Activated CD4-positive, alpha-beta T cell treated with anti-CD3 and anti-CD28 coated beads, Interleukin-2, amount 50 U/mL, for 4 hours (primary cell): ENCODE data around the gene ITIH2.
"Not testable (repeated sequence)": the region's sequence is repeated elsewhere in the genome, so short reads cannot be mapped to it uniquely, and the experiment has no call there.

Source experiments
- DNase-seq, 2 experiments: peaks; one replicate each; pipeline ENCODE4 v3.0.0-alpha.2; 2020

ITIH2 gene

DNA sequence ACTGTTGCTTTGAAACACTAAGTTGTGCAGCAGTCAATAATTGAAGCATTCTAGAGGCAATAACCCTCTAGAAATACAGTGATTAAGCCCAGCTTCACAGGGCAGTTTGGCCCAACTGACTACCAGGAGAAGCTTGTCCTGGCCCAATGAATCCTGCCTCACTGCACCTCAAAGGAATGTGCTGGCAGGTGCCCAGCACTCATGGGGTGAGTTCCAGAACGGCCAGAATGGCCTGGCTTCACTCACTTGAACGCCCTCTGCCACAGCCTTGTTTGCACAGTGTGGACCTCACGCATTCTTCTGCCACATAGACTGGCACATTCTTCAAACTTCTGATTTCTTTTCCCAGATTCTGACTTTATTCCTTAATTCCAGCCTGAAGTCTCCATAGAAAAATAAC, 6.6 kb upstream of the ITIH2 start:
- no peak for DNase-seq

DNA sequence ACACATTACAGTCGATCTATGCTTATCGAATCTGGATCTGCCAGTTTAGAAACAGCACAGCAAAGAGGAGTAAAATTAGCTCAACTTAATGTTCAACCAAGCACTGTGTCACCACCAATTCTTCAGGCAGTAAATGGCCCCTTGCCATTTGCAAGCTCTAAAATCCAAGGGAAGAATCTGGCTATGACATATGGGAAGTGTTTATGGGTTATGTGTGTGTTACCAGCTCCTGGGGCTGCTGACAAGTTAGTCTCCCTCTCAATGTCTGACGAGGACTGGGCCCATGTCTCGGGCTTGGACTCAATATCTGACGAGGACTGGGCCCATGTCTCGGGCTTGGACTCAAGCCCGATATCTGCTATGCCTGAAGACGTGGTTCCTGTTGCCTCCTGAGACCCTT, 5.7 kb upstream of the ITIH2 start:
- no peak for DNase-seq

DNA sequence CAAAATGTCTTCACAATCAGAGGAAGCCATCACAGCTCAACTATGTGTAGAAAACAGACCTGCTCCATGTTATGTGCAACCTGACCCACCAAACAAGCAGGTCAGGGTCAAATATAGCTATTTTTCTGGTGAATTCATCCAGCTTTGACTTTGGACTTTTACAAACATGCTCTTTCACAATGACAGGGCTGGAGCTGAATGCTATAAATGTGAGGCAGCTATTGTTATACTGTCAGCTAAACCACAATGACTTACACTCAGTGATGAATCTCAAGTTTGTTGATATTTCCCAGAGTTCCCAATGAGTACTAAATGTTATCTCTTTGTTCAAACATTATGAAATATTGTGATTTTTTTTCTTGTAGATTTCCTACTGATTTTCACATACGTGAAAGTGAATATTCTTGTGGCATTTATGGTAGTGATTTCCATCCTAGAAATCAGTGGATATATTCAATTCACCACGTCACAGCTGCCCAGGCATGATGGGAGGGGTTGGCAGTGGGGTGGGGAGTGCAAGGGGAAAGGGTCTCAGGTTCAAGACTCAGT, 2.5 kb upstream of the ITIH2 start:
- DNase-seq: no peak

DNA sequence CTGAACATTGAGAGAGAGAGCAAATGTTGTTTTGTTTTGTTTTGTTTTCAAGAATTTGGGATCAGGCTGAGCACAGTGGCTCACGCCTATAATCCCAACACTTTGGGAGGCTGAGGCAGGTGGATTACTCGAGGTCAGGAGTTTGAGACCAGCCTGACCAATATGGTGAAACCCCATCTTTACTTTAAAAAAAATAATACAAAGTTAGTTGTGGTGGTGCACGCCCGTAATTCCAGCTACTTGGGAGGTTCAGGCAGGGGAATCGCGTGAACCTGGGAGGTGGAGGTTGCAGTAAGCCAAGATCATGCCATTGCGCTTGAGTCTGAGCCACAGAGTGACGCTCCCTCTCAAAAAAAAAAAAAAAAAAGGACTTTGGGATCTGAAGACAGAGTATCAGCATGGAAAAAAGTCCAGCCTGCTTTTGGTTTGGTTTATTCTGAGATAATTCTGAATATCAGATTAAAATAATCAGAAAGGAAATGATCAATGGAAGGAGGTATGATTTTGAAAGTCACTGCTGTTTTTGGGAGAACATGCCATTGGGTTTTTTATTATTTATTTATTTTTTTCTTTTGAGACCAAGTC, 1.9 kb upstream of the ITIH2 start:
- no peak for DNase-seq

DNA sequence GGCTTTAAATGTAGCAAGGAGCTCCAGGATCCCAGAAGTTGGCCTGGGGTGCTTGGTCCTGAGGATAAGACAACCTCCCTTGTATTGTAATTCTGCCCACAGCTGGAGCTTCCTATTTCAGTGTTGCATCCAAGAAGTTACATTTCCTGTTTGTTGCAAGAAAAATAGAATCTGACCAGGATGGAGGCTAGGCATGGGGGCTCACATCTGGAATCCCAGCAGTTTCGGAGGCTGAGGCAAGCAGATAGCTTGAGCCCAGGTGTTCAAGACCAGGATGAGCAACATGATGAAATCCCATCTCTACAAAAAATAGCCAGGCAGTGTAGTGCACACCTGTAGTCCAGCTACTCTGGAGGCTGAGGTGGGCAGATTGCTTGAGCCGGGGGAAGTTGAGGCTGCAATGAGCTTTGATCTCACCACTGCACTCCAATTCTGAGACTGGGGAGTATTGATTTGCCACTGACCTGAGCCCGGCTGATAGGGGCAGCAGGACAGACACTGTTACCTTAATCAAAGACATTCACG, 766 bp upstream of the ITIH2 start:
- DNase-seq: no peak

DNA sequence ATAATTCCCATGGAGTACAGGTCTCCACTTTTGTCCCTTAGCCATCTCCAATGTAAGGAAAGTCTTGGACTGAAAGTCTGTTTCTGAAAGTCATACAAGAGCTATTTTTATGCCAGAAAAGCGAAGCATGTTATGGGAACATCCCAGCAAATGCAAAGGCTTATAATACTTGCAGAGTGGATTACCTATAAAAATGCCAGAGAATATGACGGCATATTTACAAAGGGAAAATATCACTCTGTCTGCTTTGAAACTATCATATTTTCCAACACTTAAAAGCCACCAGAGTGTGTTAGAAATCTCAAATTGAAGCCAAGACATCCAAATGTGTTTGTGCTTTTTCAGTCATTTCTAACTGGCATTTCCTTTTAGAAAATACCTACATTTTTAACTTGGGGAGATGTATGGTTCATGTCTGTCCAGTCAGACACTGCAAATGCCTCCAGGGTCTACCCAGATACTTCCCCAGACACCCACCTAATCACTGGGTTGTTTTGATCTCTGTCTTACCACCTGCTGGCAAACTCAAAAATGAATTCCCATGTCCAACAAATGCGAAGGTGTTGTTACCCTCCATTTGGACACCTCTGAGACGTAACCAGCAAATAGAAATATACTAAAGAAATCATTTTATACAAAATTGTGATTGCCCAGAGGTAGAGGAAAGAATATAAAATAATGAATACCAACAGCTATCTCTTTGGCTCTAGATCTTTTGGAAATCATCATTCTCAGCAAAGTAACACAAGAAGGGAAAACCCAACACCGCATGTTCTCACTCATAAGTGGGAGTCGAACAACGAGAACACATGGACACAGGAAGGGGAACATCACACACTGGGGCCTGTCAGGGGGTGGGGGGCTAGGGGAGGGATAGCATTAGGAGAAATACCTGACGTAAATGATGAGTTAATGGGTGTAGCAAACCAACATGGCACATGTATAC, 1.2 kb downstream of the ITIH2 start:
- DNase-seq: no peak

DNA sequence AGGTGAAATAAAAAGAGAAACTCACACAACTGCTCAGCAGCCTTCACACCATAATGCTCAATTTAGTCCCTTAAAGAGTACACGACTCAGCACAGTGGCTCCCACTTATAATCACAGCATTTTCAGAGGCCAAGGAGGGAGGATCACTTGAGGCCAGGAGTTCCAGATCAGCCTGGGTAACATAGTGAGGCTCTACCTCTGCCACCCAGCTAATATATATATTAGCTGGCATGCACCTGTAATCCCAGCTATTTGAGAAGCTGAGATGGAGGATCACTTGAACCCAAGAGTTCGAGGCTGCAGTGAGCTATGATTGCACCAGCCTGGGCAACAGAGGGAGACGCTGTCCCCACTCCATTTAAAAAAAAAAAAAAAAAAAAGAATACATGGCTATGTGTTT, 2.2 kb downstream of the ITIH2 start:
- no peak for DNase-seq

DNA sequence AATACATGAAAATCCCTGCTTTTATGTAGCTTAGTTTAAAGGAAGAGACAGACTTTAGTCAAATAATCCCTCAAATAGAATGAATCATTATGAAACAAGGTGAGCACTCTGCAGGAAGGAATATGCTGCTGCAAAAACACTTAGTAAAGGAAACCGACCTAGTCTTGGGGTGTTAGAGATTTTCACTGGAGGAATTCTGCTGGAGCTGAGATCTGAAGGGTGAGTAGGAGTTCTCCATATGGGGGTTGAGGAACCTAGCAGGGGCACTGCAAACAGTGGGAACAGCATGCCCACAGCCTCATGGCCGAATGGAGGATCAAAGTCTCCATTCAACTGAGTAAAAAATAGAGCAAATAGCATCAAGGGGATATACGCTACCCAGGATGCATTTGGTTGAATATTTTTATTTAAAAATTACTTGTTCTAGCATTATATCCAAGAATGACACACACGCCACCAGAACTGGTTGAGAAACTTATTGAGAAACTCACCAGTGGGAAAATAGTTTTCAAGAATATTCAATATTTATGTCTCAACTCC, 3.5 kb downstream of the ITIH2 start:
- no peak for DNase-seq

DNA sequence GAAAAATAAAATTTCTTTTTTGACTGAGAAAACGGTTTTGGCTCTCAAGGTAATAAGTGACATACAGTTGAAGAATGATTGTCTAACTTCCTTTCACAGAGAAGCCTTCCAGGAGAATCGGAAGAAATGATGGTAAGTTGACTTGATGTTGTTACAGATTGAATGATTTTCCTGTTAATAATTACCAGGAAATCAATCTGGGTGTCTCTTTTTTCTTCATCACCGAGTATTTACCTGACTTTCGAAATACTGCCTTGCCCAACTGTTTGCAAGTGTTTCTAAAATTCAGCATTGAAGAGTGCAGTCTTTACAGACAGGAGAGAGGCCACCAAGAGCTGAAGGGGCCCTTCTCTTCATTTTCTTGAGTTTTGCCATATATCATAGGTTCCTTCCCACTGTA, 4.0 kb downstream of the ITIH2 start:
- DNase-seq: no peak

DNA sequence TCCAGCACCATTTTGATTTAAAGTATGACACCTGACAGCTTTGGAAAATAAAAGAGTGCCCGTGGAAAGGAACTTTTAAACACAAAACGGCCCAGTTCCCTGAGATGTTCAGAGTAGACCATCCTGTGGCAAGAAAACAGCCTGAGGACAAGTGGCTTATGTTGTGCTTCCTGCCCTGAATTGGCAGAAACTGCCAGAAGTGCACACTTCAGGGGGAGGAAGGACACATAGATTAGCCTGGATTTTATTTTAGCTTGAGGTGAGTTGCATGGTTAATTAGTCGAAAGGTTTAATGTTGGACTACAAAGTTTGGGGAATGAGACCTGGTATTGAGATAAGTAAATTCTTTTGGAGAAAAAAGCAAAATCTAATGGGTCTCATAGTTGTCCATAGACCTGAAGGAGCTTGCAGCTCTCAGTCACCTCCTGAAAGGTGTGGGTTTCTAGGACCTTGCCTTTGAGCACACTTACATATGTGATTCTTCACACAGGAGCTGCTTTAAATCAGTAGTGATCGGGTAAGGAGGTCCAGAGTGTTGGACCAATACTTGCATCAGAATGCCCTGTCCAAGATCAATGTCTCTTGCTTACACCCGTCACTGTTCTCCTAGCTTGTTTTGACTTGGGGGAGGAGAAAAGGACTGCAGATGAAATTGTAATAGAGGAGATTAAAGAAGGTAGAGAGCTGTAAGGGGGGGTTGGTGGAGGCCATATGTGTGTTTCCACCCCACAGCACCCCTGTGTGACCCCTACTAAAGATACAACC, 4.9 kb downstream of the ITIH2 start:
- no peak for DNase-seq

DNA sequence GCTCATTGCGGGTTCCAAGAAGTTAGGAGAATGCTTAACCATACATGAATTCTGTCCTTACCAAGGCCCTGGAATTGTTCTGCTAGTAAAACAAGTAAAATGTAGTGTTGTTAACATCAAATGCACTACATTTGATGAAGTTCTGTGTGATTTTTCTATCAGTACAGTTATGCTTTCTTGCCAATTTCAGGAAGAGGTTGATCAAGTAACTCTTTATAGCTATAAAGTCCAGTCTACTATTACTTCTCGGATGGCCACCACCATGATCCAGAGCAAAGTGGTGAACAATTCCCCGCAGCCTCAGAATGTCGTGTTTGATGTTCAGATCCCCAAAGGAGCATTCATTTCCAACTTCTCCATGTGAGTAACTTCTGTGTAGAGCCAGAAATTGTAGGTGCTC, 5.7 kb downstream of the ITIH2 start:
- DNase-seq: no peak

DNA sequence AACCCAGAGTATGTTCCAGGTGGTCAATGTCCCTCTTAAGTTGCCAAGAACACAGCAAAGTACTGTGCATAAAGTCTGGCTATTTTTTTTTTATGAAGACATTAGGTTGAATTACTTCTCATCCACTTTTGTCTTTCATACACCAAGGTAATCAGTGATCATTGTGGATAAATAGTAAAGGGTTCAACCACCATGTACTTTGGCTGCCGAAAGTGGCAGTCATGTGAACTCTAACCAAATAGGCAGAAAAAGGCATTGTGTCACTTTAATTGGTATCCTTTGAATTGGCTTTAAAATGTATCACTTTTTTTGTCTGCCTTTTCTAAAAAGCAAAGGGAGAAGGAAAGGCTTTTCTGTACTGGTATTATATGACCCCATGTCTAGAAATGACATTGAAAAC, 7.3 kb downstream of the ITIH2 start:
- no peak for DNase-seq

DNA sequence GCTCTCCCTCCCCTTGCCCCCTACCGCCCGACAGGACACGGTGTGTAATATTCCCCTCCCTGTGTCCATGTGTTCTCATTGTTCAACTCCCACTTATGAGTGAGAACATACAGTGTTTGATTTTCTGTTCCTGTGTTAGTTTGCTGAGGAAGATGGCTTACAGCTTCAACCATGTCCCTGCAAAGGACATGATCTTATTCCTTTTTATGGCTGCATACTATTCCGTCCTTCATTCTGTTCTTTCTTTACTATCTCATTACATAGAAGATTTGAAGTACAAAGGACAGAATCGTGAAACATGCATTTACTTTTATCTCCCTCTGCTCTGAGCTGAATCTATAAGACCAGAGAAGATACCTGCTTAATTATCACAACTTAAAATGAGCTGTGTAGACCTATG, 8.0 kb downstream of the ITIH2 start:
- not testable (repeated sequence) for DNase-seq

DNA sequence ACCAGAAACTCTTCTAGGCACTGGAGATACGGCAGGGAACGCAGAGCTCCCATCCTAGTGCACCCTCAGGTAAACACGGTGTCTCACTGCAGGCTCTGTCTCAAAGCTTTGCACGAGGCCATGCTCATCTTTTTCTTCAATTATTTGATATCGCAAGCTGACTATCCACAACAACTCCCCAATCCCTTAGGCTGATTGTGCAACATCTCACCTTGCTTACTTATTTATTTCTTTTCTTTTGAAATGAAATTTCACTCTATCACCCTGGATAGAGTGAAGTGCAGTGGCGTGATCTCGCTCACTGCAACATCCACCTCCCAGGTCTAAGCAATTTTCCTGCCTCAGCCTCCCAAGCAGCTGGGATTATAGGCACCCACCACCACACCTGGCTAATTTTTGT, 12.4 kb downstream of the ITIH2 start:
- DNase-seq: no peak

DNA sequence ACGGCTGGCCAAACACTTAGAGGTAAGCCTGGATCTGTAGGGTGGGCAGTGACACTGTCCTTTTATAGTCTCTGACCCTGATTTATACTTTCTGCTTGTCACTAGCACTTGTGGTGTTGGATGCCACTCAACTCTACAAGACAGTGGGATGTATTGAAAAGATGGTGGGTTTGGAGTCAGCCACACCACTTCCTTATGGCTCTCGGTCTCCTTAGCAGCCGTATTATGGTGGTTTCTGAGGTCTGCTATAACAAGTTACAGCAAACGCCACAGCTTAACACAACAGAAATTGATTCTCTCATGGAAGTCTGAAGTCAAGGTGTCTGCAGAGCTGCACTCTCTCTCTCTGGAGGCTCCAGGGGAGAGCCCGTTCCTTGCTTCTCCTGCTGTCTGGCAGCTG, 14.7 kb downstream of the ITIH2 start:
- DNase-seq: no peak

DNA sequence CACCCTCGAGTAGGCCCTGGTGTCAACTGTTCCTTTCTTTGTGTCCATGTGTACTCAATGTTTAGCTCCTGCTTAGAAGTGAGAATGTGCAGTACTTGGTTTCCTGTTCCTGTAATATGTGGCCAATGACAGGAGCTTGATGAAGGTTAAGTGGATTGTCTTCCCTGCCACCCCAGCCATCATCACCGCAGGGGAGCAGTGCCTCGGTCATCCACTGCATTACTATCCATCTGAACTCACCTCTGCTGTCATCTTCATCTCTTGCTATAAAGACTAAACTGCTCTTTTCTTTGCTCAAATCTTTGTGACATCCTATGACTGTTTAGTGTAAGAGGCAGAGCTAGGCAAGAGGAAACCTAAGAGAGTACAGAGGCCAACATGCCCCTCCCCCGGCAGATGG, 15.6 kb downstream of the ITIH2 start:
- no peak for DNase-seq

DNA sequence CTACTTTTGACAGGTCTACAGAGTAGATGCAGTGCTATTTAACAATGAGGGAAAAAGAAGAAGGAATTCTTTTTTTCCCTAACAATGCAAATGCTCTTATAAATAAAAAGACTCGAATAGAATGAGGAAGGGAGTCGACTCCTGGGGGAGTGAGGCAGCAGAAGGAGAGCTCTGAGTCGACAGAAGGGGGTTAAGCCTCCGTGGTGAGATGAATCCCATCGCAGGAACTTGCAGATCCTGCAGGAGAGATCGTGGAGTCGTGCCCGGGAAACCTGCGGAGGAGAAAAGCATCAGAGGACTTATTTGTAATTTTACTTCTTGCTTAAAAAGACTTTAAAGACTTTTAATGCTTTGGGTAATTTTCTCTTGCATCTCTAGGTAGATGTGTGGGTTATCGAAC, 17.4 kb downstream of the ITIH2 start:
- DNase-seq: no peak

DNA sequence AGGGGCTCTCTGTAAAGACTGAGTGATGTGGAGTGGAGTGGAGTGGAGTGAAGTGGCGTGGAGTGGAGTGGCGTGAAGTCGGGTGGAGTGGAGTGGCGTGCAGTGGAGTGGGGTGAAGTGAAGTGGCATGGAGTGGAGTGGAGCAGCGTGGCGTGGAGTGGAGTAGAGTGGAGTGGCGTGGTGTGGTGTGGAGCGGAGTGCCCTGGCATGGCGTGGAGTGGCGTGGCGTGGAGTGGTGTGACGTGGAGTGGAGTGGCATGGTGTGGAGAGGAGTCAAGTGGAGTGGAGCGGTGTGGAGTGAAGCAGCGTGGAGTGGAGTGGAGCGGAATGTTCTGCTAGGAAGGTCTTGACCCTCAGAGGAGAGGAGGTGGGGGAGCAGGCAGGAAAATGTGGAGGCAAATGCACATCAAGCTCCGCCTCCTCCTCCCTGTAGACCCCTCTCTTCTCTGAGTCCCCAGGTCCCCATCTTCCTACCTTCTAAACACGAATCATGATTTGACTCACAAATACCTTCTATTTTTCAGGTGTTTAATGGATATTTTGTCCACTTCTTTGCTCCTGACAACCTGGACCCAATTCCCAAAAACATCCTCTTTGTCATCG, 19.9 kb downstream of the ITIH2 start:
- no peak for DNase-seq

DNA sequence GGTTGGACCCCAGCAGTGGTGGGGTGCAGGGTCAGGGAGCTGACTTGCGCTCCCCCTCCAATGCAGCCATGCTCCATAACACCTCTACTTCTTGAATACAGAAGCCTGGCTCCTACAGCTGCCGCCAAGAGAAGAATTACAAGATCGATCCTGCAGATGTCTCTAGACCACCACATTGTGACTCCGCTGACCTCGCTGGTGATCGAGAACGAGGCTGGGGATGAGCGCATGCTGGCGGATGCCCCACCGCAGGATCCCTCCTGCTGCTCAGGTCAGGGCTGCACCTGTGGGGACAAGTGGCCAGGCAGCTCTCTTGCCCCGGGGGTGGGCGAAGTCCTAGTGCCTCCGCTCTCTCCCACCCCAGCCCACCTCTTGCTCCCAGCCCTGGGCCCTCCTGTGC, 31.7 kb downstream of the ITIH2 start:
- no peak for DNase-seq

DNA sequence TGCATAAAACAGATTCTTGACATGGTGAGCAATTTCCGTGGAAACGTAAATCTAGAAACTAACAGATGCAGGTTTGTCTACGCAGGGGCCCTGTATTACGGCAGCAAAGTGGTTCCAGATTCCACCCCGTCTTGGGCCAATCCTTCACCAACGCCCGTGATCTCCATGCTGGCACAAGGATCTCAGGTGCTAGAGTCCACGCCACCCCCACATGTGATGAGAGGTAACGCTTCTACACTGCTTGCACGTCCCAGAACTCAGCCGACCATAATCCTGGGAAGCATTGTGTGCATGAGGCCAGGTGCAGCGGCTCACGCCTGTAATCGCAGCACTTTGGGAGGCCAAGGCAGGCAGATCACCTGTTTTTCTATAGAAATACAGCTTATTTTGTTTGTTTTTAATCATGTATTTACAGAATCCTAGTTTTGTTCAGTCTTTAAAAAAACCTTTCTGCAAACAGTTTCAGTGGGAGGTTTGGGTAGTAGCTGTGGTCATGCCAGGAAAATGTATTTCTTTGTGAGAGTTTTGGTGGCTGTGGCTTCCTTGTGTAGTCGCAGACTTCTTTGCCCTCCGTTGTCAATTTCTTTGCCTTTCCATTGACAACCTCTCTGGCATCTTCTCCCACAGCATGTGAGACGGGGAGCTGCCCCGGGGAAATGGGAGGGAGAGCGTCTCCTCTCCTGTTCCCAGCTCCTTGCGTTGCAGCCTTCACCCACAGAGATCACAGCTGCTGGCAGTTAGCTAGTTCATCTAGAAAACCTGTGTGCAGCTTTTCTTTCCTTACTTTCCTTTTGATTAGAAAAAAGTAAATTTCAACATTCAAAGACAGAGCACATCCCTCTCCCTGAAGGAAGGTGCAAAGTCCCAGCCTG, 35.7 kb downstream of the ITIH2 start:
- no peak for DNase-seq

DNA sequence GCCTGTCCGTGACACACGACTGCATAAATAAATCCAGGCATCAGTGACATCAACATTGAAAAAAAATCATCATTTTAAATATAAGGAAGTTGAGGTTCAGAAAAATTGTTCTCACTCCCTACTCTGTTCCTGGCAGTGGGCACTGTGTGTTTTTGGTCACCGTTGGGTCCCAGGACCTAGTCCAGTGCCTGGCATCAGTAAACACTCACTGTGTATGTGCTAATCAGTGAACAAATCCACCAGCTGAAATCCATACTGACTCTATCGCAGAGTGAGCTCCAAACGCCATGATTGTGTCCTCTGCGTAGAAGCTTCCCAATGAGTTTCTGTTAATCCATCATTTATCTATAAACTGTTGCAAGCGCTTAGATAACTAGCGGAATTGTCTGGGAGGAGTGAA, 41.2 kb downstream of the ITIH2 start:
- no peak for DNase-seq

DNA sequence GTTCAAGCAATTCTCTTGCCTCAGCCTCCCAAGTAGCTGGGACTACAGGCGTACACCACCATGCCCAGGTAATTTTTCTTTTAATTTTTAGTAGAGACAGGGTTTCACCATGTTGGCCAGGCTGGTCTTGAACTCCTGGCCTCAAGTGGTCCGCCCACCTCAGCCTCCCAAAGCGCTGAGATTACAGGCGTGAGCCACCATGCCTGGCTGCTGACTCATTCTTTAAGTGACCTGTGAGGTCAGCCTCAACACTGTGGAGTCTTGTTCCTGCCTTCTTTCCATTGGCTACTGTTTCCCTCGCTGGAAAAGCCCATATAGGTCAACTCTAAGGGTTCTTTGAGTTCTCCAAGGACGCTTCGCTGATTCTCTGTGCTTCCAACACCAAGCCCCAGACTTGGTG, 45.5 kb downstream of the ITIH2 start:
- not testable (repeated sequence) for DNase-seq
